ENCODE results near the gene GORAB. TPM values are rescaled to one million over a fixed set of nuclear protein-coding genes. Genes with fewer than 3 reads are reported as not detected.

GORAB gene
- total RNA-seq, 4 donors from 2014 or later, result 6.2 to 14.0 (median 8.5) TPM

- ATAC-seq (ENCODE audit: low FRiP score) (no peak), DNase-seq (ENCODE audit: low spot score) (no peak)
- TF ChIP-seq CTCF (IDR thresholded peaks at IDR 0.05), result no peak
These were observed 66.7 kb downstream of the GORAB start for GRCh38 chr1:170598618-170599017.

- no peak for TF ChIP-seq CTCF (IDR thresholded peaks at IDR 0.05)
- ATAC-seq (ENCODE audit: low FRiP score) (no peak), DNase-seq (ENCODE audit: low spot score) (no peak)
These were observed 67.1 kb downstream of the GORAB start for GRCh38 chr1:170599033-170599432.

- ATAC-seq (ENCODE audit: low FRiP score) (no peak), DNase-seq (ENCODE audit: low spot score) (no peak)
- no peak for TF ChIP-seq CTCF (IDR thresholded peaks at IDR 0.05)
These were observed 69.9 kb downstream of the GORAB start for GRCh38 chr1:170601866-170602265.

Other genes with a start within 250 kb of the GORAB start
- gene PRRX1, start 132.0 kb downstream of the GORAB start, total RNA-seq, result 10 to 100 TPM; 25.4 to 44.0 (median 40.6) TPM